Muscle of arm (tissue), 12 donors: ENCODE results near the gene GHITM. TPM values are rescaled to one million over a fixed set of nuclear protein-coding genes. Genes with fewer than 3 reads are reported as not detected.
"Not testable (repeated sequence)": the region's sequence is repeated elsewhere in the genome, so short reads cannot be mapped to it uniquely, and the experiment has no call there.

Experiments used
- DNase-seq: peaks from one replicate; pipeline ENCODE4 v3.0.0-alpha.2; 2013
- polyA plus RNA-seq, 12 donors: library from polyadenylated mRNA; unstranded; fragments of 120-200 nt; gene quantifications; one replicate each; pipeline ENCODE4 v1.2.1, GENCODE V29; 2013; ENCODE audit not compliant: insufficient read length in 12 of 12

GHITM gene
- polyA plus RNA-seq, 12 donors, result 80.3 to 133 (median 117) TPM; not detected in 1

DNA sequence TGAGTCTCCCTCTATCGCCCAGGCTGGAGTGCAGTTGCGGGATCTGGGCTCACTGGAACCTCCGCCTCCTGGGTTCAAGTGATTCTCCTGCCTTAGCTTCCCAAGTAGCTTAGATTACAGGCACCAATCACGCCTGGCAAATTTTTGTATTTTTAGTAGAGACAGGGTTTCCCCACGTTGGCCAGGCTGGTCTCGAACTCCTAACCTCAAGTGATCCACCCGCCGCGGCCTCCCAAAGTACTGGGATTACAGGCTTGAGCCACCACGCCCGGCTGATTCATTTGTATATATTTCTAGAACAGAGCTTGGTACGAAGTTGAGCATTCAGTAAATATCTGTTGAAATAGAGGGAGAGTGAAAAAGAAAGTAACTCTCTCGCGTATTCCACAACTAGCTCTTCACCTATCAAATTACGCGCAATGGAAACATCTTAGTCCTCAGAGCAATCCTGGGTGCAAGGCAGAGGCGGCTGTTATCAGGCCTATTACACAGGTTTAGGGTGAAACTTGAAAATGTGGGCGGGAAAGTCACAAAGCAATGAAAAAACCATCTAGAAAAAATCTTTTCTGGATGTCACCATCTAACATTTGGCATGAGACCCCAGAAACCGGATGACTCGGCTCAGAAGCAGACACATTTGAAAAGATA is 707 bp upstream of the GHITM start:
- DNase-seq, result no peak

DNA sequence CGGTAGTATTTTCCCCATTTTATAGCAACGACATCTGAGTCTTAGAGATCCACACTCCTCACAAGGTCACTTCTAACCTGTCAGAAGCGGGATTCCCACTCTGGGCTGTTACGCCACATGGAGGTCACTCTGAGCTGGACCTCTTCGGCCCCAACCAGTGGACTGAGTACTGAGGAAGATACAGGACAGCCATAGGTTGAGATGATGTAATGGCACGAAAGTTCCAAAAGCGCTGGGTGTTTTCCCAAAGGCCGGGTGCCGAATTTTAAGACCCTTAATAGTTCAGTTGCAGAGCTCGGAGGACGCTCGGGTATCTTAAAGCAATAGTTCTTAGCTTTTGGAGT is 699 bp downstream of the GHITM start:
- DNase-seq, result peak; percentile 6

DNA sequence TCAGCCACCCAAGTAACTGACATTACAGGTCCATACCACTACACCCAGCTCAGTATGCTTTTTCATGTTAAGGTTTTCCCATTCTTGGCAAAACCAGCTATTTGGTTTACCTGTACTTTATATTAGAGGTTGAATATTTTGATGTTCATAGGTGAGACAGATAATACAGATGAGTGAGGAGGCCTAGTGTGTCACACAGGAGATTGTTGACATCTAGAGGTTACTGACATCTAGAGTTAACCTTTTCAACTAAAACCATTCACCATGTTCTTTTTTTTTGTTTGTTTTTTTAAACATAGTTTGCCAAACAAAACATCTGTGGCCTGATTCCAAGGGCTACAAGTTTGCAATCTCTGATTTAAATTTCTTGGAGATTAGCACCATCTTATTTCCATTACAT is 8.0 kb downstream of the GHITM start:
- DNase-seq, result no peak

GRCh38 chr10:84148006-84148597 is 8.8 kb downstream of the GHITM start:
- peak; percentile 9 for DNase-seq

DNA sequence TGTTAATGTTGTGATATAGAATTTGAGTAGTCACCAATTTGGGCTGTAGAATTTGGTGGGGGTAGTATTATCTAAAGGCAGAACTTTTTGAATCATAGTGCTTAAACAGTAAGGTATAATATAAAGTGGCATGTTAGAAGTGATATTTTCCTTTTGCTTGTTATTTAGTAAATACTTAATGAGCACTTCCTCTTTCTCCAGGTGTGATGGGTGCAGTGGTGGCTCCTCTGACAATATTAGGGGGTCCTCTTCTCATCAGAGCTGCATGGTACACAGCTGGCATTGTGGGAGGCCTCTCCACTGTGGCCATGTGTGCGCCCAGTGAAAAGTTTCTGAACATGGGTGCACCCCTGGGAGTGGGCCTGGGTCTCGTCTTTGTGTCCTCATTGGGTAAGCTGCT is 10.5 kb downstream of the GHITM start:
- no peak for DNase-seq

- DNase-seq, result no peak
These were observed 13.5 kb downstream of the GHITM start for GRCh38 chr10:84152769-84153168.

GRCh38 chr10:84155521-84155920 is 16.2 kb downstream of the GHITM start:
- no peak for DNase-seq

- DNase-seq, result no peak
These were observed 16.7 kb downstream of the GHITM start for GRCh38 chr10:84156009-84156408.

DNA sequence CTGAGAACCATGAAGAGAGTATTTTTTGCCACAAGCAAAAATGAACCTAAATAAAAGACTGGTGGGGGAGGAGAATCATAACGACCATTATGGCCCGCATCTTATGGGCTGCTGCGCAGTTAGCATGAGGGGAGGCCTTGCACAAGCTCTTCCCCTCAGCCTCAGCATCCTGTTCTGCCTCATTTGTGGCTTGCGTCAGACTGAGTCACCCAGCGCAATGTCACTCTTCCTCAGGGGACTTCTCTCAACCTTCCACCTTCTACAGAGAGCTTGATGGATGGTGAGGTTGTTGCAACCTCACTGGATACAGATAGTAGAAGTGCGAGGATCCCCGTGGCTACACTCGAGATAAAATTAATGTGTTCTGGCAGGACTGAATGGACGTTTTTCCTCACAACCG is 17.5 kb downstream of the GHITM start:
- DNase-seq, result no peak

- no peak for DNase-seq
These were observed 18.8 kb downstream of the GHITM start for GRCh38 chr10:84158061-84158460.

GRCh38 chr10:84158550-84158949 is 19.2 kb downstream of the GHITM start:
- DNase-seq, result no peak

GRCh38 chr10:84159076-84159685 is 19.9 kb downstream of the GHITM start:
- no peak for DNase-seq

- no peak for DNase-seq
These were observed 21.5 kb downstream of the GHITM start for GRCh38 chr10:84160663-84161362.

DNA sequence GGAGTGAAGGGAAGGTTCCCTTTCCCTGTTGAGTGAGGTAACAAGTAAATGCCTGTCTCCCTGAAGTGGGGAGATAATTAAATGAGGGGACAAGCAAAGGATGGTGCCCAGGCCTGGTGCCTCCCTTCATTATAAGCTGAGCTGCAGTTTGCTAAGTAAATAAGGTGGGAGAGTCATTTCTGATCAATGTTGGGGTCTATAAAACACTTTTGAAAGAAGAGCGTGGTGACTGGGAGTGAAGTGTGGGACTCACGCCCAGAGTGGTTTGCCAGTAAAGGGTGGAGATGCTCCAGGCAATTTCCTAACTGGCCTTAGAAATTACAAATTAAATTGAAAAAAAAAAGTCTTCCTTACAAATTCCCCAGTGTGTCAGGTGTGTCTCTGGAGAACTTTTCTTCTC is 24.7 kb downstream of the GHITM start:
- DNase-seq, result no peak

GRCh38 chr10:84164442-84164841 is 25.1 kb downstream of the GHITM start:
- DNase-seq, result no peak

DNA sequence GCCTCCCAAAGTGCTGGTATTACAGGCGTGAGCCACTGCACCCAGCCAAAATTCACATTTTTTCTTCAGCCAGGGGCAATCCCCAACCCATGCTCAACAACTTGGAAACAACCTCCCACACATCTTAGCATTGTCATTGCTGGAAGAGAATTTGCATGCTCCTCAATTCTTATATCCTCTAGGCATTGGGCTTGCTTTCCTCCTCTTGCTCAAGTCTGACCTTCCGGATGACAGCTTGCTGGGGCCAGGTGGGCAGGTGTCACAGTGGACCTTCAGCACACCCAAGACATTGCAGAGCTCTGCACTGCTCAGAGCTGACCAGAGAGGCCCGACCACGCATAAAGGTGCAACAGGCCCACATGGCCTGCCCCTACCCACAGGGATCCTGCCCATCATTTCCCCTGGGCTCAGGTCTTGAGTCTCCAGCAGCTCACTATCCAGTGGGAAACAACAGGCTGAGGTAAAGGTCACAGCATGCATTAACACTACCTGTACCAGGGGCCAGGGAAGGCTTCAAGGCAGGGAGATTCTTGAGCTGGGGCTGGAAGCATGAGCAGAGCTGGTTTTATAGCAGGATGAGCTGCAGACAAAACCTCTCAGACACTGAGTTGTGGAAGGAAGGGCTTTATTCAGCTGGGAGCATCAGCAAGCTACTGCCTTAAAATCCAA is 27.4 kb downstream of the GHITM start:
- DNase-seq, result no peak

DNA sequence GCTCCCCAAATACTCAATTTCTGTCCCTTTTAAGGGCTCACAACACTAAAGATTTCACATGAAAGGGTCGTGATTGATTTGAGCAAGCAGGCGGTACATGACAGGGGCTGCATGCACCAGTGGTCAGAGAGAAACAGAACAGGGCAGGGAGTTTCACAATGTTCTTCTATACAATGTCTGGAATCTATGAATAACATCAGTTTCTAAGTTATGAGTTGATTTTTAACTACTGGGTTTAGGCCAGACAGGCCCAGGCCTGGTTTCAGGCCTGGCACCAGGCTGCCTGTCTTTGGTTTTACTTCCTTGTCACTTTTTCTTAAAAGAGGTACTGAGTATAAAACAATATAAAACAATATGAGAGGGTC is 28.0 kb downstream of the GHITM start:
- DNase-seq, result not testable (repeated sequence)

- not testable (repeated sequence) for DNase-seq
These were observed 29.1 kb downstream of the GHITM start for GRCh38 chr10:84168382-84168781.

- DNase-seq, result not testable (repeated sequence)
These were observed 31.9 kb downstream of the GHITM start for GRCh38 chr10:84171237-84171636.

GRCh38 chr10:84171700-84172466 is 32.6 kb downstream of the GHITM start:
- not testable (repeated sequence) for DNase-seq

- no peak for DNase-seq
These were observed 33.4 kb downstream of the GHITM start for GRCh38 chr10:84172467-84173356.
